Hematopoietic multipotent progenitor cell (in vitro differentiated cells): Measurements from ENCODE around the gene ATG10. TPM values are rescaled to one million over a fixed set of nuclear protein-coding genes. Genes with fewer than 3 reads are reported as not detected.
A peak's percentile ranks its signal among the peaks of the same experiment; 100 is the strongest.
"Not testable (repeated sequence)": the region's sequence is repeated elsewhere in the genome, so short reads cannot be mapped to it uniquely, and the experiment has no call there.

Source experiments
- DNase-seq, 3 donors: peaks; one replicate each; pipeline ENCODE4 v3.0.0-alpha.2; 2011 to 2015; ENCODE audit warnings: low read depth in 2 of 3, low spot score in 2 of 3
- total RNA-seq: library from RNA; depleted of rRNA; stranded (reverse); fragments of >200 nt; gene quantifications from one replicate; pipeline ENCODE4 v1.2.3, GENCODE V29; 2012

ATG10 gene
- total RNA-seq, 1 donor, result 8.6 TPM

DNA sequence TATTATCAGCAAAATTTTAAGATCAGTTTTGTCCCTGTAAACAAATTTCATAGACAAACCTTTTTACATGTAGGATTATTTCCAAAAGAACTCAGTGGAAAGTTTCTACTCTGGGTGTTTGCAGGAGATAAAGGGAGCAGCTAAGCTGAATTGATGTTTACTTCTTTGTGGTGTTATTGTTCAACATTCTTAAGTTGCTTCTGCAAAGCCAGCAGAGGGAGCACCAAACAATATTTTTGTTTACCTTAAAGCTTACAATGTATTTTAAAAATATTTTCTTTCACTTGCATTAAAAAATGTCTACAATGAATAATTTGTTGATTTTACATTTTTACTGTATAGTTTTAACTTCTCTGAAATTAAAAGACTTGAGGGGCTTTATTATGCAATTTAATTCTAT lies 135.4 kb downstream of the ATG10 start:
- peak in 2 of 3 donors; percentile 28 to 30 for DNase-seq

DNA sequence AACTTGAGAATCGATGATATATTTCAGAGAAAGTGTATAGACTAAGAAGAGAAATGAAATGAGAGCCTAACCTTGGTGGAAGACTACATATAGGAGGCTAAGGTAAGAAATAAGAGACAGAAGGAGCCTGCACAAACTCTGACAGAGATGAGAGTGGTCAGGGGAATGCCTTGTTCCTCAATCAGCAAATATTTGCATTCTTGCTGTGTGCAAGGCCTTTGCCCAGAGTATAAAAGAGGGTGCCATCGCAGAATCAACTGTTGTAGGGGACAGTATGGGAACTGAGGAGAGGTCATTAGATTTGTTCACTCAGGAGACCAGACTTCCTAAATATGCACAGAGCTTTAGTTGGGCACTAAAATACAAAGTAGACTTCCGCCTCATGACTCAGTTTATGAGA lies 137.2 kb downstream of the ATG10 start:
- no peak for DNase-seq

DNA sequence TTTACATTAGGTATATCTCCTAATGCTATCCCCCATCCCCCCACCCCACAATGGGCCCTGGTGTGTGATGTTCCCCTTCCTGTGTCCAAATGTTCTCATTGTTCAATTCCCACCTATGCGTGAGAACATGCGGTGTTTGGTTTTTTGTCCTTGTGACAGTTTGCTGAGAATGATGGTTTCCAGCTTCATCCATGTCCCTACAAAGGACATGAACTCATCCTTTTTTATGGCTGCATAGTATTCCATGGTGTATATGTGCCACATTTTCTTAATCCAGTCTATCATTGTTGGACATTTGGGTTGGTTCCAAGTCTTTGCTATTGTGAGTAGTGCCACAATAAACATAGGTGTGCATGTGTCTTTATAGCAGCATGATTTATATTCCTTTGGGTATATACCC lies 138.1 kb downstream of the ATG10 start:
- not testable (repeated sequence) for DNase-seq

DNA sequence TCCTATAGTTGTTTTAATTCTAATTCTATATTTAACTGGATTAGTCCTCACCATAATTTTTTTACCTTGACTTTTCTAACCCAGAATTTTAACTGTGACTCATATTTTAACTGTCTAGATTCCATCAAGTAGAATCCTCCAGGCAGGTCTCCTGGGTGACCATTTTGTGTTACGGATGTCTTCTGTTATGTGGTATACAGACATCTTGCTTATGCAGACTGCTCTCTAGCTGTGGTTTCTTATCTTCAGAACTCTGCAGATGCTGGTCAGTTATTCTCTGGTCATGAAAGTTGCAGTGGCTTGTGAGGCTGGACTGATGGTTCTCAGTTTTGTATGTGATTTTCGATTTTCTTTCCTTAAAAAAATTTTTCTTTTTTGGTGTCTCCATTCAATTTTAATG lies 139.4 kb downstream of the ATG10 start:
- peak in 1 of 3 donors; percentile 47 for DNase-seq

DNA sequence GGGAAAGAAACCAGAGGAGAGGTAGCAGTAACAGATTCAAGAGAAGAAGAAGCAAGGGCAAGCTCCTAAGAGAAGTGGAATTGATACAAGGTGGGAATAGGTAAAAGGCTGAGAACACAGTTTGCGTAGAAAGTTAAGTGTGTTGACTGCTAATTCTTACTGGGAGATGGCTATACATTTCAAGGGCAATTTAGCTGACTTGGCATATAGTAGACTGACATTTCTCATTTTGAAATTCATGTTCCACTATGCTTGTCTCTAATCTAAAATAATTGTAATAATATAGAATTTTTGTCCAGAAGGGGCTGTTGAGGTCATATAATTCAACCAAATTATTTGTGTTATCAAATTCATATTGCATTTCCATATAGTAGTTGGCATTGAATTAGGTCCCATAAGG lies 144.0 kb downstream of the ATG10 start:
- DNase-seq, result no peak

DNA sequence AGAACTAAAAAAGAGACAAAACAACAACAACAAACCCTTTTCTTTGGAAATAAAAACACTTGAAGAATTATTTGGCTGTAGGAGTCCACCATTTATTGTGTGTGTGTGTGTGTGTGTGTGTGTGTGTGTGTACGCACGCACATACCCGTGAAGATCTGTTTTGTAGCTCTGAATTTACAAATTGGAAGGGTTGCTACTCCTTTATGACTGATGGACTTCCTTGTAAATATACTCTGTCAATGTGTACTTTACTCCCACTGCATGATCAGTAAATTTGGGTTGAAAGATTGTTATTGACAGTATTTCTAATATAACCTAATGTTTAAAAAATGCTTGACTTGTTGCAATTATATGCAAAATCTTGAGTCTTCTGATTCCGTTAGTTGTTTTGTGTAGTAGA lies 148.1 kb downstream of the ATG10 start:
- no peak for DNase-seq

DNA sequence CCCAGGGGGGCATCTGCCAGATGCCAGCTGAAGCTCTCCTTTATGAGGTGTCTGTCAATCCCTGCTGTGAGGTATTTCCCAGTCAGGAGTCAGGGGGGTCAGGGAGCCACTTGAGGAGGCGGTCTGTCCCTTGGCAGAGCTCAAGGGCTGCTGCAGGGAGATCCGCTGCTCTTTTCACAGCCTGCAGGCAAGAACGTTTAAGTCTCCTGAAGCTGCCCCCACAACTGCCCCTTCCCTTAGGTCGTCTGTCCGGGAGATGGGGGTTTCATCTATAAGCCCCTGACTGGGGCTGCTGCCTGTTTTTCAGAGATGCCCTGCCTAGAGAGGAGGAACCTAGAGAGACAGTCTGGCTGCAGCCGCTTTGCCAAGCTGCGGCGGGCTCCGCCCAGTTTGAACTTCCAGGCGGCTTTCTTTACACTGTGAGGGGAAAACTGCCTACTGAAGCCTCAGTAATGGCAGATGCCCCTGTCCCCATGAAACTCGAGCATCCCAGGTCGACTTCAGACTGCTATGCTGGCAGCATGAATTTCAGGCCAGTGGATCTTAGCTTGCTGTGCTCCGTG lies 158.0 kb downstream of the ATG10 start:
- DNase-seq, result no peak

DNA sequence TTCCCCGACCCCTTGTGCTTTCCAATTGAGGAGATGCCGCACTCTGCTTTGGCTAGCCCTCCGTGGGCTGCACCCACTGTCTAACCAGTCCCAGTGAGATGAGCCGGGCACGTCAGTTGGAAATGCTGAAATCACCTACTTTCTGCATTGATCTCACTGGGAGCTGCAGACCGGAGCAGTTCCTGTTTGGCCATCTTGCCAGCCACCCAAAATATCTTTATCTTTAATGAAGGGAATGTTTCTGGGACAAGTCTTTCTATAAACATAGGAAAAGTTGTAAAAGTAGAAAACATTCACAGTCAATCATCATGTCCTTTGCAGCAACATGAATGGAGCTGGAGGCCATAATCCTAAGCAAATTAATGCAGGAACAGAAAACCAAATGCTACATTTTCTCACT lies 158.8 kb downstream of the ATG10 start:
- DNase-seq, result no peak

DNA sequence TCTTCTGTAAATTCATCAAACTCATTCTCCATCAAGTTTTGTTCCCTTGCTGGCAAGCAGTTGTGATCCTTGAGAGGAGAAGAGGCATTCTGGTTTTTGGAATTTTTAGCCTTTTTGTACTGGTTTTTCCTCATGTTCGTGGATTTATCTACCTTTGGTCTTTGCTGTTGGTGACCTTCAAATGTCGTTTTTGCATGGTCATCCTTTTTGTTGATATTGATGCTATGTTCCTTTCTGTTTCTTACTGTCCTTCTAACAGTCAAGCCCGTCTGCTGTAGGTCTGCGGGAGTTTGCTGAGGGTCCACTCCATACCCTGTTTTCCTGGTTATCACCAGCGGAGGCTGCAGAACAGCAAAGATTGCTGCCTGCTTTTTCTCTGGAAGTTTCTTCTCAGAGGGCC lies 165.4 kb downstream of the ATG10 start:
- no peak for DNase-seq

DNA sequence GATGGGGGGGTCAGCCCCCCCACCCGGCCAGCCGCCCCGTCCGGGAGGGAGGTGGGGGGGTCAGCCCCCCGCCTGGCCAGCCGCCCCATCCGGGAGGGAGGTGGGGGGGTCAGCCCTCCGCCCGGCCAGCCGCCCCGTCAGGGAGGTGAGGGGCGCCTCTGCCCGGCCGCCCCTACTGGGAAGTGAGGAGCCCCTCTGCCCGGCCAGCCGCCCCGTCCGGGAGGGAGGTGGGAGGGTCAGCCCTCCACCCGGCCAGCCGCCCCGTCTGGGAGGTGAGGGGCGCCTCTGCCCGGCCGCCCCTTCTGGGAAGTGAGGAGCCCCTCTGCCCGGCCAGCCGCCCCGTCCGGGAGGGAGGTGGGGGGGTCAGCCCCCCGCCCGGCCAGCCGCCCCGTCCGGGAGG lies 168.0 kb downstream of the ATG10 start:
- DNase-seq, result not testable (repeated sequence)

DNA sequence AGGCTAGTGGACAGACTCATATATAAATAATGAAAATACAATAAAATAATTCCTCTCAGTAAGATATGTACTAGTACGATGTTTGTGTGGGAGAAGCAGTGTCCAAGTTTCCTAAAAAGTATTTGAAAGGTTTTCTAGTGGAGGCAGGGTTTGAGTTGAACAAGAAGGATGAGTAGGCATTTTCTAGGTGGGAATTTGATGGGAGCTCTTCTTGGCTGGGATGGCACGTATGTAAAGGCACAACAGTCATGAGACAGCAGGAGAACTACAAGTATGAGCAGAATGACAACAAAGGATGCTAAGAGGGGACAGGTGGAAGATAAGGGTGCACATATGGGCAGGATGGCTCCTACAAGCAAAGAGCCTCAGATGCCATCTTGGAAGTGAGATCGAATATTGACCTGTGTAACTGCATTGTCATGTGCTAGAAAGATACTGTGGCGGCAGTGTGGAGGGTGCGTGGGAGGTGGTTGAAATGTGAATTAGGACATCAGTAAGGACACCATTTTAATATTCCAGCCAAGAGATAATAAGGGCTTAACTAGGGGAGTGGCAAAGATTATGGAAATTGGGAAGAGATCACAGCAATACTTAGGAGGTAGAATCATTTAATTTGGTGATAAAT lies 170.5 kb downstream of the ATG10 start:
- DNase-seq, result no peak

DNA sequence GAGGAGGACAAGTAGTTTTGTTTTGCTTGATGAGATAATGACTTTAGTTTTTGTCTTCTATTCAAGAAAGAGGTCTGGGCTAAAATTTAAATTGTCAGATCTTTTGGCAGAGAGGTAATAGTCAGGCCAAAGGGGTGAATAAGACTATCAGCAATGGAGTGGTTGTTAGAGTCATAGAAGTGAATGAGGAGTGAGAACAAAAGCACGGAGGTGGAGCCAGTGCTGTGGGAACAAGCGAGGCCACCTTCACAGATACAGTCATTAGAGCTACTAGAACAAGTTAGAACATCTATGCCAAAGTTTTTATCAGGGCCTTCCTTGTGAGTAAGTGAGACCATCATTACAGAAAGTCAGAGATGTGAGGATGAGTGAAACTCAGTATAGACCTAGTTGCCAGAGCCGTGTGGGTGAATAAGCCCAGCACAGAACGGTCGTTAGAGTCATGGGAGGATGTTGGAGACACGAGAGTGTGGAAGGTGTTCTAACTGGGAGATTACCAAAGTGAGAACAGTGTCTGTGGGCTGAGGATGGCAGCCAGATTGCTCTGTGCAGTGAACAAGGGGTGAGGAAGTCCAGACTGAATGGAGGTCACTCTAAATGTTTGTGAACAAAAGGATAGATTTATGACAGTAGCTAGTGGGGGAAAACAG lies 171.2 kb downstream of the ATG10 start:
- no peak for DNase-seq

DNA sequence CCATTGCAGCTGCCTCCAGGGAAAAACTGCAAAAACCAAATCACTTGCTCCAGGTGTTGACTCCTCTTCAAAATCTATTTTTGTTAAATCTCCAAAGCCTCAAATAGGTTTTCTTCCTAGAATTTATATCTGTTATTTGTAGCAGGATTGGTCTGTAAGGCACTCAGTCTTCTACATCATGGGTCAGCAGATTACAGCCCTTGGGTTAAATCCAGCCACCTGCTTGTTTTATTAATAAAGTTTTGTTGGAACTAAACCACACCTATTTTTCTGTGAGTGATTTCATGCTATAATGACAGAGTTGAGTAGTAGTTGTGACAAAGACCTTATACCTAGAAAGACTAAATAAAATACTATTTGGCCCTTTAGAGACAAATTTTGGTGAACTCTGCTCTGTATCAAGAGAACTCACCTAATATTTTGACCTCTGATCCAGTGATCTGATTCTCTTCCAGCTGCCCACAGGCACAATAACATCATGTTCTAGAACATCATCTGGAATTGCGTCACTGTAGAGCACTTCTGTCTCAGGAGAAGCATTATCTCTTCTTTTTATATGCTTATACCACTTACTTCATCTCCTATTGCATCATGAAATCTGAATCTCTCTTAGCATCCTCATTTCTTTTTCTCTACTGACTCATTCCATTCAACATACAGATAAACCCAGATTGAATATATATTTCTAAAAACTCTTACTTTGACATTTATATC lies 176.2 kb downstream of the ATG10 start:
- no peak for DNase-seq

DNA sequence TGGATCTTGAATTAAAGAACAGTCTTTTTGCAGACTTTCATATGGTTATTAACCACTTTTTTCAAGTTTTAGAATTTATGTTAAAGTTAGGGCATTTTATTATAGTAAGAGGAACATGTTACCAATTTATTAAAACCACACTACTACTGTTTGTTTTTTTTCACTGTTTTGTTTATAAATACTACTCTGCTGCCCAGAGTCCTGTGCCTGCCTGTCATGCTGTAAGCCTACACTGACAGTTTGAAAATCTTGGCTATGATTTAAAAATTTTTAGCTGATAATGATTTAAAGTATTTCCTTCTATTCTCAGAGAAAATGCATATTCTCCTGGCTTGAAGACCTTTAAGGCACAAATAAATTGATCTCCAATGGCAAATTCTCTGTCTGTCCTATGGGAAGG lies 177.6 kb downstream of the ATG10 start:
- DNase-seq, result no peak

DNA sequence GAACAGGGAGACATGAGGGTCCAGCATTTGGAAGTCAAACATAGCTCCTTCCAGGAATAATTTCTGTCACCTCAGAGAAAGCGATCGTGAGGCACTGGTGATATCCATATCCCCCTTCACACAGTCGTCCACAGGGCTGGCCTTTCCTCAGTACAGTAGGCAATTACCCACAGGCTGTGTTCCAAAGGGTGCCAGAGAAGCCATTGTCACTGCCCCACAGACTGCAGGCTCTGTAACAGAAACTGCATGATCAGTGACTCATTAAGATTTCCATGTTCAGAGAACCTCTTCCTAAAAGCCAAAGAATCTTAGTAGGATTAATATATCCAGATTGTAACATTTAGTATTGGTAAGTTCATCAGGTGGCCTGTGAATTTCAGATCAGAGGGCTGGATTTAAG lies 178.7 kb downstream of the ATG10 start:
- no peak for DNase-seq

DNA sequence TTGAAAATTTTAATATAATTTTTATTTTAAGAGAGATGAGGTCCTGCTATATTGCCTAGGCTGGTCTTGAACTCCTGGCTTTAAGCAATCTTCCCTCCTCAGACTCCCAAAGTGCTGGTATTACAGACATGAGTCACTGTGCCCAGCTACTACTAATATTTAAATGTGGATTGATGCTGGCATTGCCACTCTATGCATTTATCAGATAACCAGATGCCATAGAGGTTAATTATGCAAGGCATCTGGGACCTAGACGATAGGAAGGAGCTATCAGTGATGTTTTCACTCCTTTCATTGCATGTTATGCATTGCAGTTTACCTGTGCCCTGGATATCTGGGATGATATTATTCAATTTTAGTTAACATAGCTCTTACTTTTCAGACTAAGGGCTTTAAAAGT lies 179.4 kb downstream of the ATG10 start:
- no peak for DNase-seq

DNA sequence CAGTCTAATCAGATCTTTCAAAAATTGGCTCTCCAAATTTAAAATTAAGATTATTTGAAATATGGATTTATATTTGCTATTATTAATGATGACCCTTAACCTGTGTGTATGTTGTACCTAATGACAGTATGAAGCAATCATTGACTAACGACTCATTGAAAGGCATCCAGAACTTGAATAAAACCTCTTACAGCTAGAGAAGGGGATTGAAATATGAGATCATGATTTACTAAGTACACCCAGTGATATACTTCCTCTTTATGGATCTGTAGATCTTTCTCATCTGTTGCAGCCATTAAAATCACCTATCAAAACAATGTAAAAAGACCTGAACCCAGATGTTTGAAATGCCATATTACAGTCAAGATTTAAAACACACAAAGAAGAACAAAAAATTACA lies 179.8 kb downstream of the ATG10 start:
- no peak for DNase-seq

DNA sequence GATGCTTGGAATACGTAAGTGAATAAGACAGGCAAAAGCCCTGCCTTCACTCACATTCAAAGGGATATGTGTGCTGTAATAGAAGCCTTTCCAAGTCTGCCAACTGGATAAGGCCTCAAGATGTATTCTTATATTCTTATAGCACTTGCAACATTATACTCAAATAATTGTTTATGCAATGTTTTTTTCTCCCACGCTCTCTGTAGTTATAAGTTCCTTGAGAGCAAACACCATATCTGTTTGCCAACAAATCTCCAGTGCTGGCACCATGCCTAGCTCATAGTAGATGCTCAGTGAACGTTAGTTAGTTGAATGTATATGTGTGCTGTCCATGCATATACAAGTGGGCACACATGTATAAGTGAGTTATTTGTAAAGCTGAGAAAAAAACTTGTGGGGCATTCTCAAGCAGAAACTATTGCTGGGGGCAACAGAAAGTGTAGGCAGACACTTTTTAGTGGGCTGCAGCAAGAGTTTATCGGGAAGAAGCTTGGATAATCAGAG lies 181.2 kb downstream of the ATG10 start:
- no peak for DNase-seq

DNA sequence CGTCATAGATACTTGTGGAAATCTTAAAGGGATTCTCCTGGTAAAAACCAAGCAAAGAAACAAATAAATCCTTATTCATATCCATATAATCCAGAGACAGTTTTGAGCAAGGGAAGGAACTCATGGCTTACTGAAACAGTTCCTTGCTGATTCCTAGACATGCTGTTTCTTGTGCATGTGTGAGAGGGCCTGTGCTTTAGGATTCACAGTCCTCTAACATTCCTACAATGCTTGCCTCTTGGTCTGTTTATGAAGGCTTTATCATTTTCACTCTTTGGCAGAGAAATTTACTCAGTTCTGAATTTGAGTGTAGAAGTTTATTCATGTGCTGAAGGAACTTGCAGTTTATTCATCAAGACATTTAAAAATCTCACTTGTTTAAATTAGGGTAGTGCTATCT lies 183.0 kb downstream of the ATG10 start:
- DNase-seq, result no peak

DNA sequence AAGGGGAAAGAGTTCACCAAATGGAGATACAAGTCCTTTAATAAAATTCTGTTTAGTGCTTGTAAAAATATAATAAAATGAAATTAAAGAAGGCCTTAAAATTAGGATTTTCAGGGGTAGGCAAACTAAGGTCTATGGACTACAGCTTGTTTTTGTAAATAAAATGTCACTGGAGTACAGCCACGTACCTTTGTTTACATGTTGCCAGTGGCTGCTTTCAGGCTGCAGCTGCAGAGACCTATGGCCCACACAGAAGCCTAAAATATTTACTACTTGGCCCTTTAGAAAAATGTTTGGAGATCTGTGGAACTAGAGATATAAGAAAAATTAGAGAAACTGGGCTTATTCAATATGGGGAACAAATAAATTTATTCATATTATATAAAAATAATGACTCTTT lies 183.5 kb downstream of the ATG10 start:
- no peak for DNase-seq

DNA sequence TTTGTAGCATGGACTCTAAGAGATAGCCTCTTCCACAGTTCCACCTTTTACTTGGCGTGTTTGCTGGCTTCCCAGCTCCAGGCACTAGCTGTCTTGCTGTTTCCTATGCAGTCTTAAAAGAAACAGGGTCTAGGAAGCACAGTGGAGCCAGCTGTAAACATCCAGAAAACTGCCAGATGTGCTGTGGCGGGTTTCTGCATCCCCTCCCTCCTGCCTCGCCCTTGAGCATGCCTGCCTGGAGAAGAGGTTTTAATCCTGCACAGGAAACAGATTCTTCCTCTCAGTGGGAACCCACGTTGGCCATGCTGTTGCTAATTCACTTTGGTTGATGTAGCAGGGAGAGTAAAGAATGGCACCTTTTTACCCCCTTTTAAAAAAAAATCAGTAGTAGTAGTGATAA lies 185.1 kb downstream of the ATG10 start:
- DNase-seq, result peak in 1 of 3 donors; percentile 19
